Peyer's patch (tissue), 4 donors: ENCODE measurements around the gene FUCA1.

Experiments
- POLR2A ChIP-seq, 2 donors: fragments of 450-650 bp; IDR thresholded peaks; one replicate each; pipeline ENCODE4 v1.5.1; 2017; ENCODE audit warnings: antibody characterized with exemption in 2 of 2, mild to moderate bottlenecking in 2 of 2, moderate library complexity in 2 of 2
- TF ChIP-seq, protein P1 (sequence below), 6 experiments: fragments of 450-650 bp in 4 of 6; fragments of 200-600 bp in 2 of 6; sonication (generic) in 1 of 6; IDR thresholded peaks; one replicate each; pipeline ENCODE4 v1.5.1; 2017 to 2019; ENCODE audit warnings: antibody characterized with exemption in 6 of 6, mild to moderate bottlenecking in 3 of 6, moderate library complexity in 1 of 6

DNA sequence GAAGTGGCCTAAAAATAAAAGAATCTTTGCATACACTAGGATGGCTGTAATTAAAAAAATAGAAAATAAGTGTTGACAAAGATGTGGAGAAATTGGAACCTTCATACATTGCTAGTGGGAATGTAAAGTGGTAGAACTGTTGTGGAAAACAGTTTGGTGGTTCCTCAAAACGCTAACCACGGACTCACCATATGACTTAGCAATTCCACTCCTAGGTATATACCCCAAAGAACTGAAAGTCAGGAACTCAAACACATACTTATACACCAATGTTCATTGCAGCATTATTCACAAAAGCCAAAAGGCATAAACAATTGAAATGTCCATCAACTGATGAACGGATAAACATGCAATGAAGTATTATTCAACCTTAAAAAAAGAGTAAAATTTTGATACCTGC, 32.1 kb downstream of the FUCA1 start:
- TF ChIP-seq, protein P1, sequence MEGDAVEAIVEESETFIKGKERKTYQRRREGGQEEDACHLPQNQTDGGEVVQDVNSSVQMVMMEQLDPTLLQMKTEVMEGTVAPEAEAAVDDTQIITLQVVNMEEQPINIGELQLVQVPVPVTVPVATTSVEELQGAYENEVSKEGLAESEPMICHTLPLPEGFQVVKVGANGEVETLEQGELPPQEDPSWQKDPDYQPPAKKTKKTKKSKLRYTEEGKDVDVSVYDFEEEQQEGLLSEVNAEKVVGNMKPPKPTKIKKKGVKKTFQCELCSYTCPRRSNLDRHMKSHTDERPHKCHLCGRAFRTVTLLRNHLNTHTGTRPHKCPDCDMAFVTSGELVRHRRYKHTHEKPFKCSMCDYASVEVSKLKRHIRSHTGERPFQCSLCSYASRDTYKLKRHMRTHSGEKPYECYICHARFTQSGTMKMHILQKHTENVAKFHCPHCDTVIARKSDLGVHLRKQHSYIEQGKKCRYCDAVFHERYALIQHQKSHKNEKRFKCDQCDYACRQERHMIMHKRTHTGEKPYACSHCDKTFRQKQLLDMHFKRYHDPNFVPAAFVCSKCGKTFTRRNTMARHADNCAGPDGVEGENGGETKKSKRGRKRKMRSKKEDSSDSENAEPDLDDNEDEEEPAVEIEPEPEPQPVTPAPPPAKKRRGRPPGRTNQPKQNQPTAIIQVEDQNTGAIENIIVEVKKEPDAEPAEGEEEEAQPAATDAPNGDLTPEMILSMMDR (IDR thresholded peaks at IDR 0.05): no peak
- TF ChIP-seq POLR2A (IDR thresholded peaks at IDR 0.05): no peak
